Upper lobe of left lung (tissue), 6 donors: ENCODE results near the gene FECH. TPM values are rescaled to one million over a fixed set of nuclear protein-coding genes. Genes with fewer than 3 reads are reported as not detected.

Source experiments
- ATAC-seq, 2 donors: fragments of 200-7000 bp; cut with Tn5 transposase; one replicate each; pipeline ENCODE4 v1.9.1; 2022; ENCODE audit warnings: mild to moderate bottlenecking in 2 of 2, moderate library complexity in 2 of 2; ENCODE audit not compliant: low FRiP score in 2 of 2
- DNase-seq, 2 donors: peaks; one replicate each; pipeline ENCODE4 v3.0.0-alpha.2; 2019 to 2020
- H3K27ac ChIP-seq, 4 donors: fragments of 200-600 bp; sonication (generic); one replicate each; pipeline ENCODE4 v1.5.1; 2016 to 2019
- H3K27me3 ChIP-seq, 4 donors: fragments of 200-600 bp; sonication (generic); one replicate each; pipeline ENCODE4 v1.5.1; 2017 to 2019
- H3K36me3 ChIP-seq, 4 donors: fragments of 200-600 bp; sonication (generic); one replicate each; pipeline ENCODE4 v1.5.1; 2016 to 2019
- H3K4me1 ChIP-seq, 4 donors: fragments of 200-600 bp; sonication (generic); one replicate each; pipeline ENCODE4 v1.5.1; 2018 to 2019
- H3K4me3 ChIP-seq, 4 donors: fragments of 200-600 bp; sonication (generic); one replicate each; pipeline ENCODE4 v1.5.1; 2017 to 2019; ENCODE audit warnings: mild to moderate bottlenecking in 2 of 4, moderate library complexity in 1 of 4
- H3K9me3 ChIP-seq, 4 donors: fragments of 200-600 bp; sonication (generic); one replicate each; pipeline ENCODE4 v1.5.1; 2018 to 2019
- EP300 ChIP-seq, 4 donors: sonication (generic); formaldehyde crosslinking; IDR thresholded peaks; one replicate each; pipeline ENCODE4 v1.5.1; 2017; ENCODE audit warnings: antibody characterized with exemption in 4 of 4, control low read depth in 2 of 4
- POLR2A ChIP-seq, 4 donors: fragments of 450-650 bp; IDR thresholded peaks; one replicate each; pipeline ENCODE4 v1.5.1; 2016 to 2017; ENCODE audit warnings: antibody characterized with exemption in 4 of 4, mild to moderate bottlenecking in 2 of 4
- POLR2AphosphoS5 ChIP-seq, 2 donors: sonication (generic); formaldehyde crosslinking; IDR thresholded peaks; one replicate each; pipeline ENCODE4 v1.5.1; 2017; ENCODE audit warnings: antibody characterized with exemption in 2 of 2
- WGBS, 2 donors: methylation state at CpG; one replicate each; pipeline ENCODE4 v1.1.5; 2017 to 2018; 5-methylcytosine and 5-hydroxymethylcytosine counted together
- total RNA-seq, 6 donors: library from RNA; depleted of rRNA in 4 of 6; stranded (reverse); fragments of >200 nt in 4 of 6; gene quantifications; one replicate each; pipeline versions ENCODE4 v1.1.0 to v1.2.1, GENCODE V29; 2016 to 2021
- TF ChIP-seq, protein P1 (sequence below), 6 experiments: fragments of 450-650 bp in 4 of 6; fragments of 200-600 bp in 2 of 6; sonication (generic) in 2 of 6; IDR thresholded peaks; one replicate each; pipeline ENCODE4 v1.5.1; 2016 to 2019; ENCODE audit warnings: antibody characterized with exemption in 6 of 6
- donor health status: DM: no; HTN: no; CAD: no; lungs with moderate emphysema.
- donor health status: DM: no; HTN: yes; CAD: no; lungs with severe emphysema.

Gene FECH
- total RNA-seq, 6 donors from 2014 or later, result 11.4 to 27.2 (median 22.1) TPM

GRCh38 chr18:57589161-57589560, 2.7 kb upstream of the FECH start:
- no peaks in the 10 kb centered on the region for H3K9me3 ChIP-seq
- DNase-seq (no peak), ATAC-seq (no peak)
- H3K4me3 ChIP-seq, result no peak overlapping the region
- H3K36me3 ChIP-seq, result no peaks in the 10 kb centered on the region
- 87 to 92% methylated on average over 2 of the region's 2 CpGs for WGBS, 2 donors
- TF ChIP-seq EP300 (IDR thresholded peaks at IDR 0.05), result no peak
- TF ChIP-seq, protein P1, sequence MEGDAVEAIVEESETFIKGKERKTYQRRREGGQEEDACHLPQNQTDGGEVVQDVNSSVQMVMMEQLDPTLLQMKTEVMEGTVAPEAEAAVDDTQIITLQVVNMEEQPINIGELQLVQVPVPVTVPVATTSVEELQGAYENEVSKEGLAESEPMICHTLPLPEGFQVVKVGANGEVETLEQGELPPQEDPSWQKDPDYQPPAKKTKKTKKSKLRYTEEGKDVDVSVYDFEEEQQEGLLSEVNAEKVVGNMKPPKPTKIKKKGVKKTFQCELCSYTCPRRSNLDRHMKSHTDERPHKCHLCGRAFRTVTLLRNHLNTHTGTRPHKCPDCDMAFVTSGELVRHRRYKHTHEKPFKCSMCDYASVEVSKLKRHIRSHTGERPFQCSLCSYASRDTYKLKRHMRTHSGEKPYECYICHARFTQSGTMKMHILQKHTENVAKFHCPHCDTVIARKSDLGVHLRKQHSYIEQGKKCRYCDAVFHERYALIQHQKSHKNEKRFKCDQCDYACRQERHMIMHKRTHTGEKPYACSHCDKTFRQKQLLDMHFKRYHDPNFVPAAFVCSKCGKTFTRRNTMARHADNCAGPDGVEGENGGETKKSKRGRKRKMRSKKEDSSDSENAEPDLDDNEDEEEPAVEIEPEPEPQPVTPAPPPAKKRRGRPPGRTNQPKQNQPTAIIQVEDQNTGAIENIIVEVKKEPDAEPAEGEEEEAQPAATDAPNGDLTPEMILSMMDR (IDR thresholded peaks at IDR 0.05), result no peak
- no peak for TF ChIP-seq POLR2A (IDR thresholded peaks at IDR 0.05)
- TF ChIP-seq POLR2AphosphoS5 (IDR thresholded peaks at IDR 0.05), result no peak
- H3K4me1 ChIP-seq, result peaks cover 10 to 22% (median 12%) of the 10 kb centered on the region in 4 donors
- peak overlapping the region in 1 of 4 donors; percentile 27 for H3K27ac ChIP-seq
- no peaks in the 10 kb centered on the region for H3K27me3 ChIP-seq

DNA sequence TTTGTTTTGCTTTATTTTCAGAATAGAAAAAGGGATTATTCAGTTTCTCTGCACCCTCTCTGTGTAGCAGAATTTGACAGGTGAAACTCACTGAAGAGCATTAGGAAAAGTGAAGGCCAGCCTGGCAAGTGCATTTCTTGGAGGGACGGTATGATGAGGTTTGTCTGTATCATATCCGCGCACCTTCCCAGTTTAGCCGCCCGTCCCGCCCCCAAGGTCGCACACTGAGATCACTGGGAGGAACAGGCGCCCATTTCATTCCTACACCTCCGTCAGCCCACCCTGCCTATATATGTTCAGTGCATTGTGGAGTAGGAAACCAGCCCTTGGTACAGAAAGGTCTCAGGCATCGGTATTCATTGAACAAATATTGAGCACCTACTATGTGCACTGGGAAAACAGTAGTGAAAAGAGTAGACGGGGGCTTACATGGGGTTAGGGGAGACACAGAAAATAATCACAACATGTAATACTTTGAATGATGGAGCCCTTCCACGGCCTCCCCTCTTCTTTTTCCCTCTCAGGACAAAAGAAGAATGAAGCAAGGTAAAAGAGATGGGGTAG, 678 bp upstream of the FECH start:
- Histone ChIP-seq H3K4me1 (peaks cover 10 to 22% (median 12%) of the 10 kb centered on the region in 4 donors), H3K9me3 (no peaks in the 10 kb centered on the region), H3K4me3 (peak overlapping the region in 3 of 4 donors; percentile 72 to 94 (median 74)), H3K27me3 (no peaks in the 10 kb centered on the region), H3K27ac (peak overlapping the region; percentile 82 to 92 (median 88)), H3K36me3 (peaks cover 0 to 5% (median 0%) of the 10 kb centered on the region in 4 donors)
- 85 to 92% methylated on average over 7 to 12 of the region's 12 CpGs for WGBS, 2 donors
- TF ChIP-seq, protein P1 (IDR thresholded peaks at IDR 0.05), result no peak
- TF ChIP-seq POLR2A (IDR thresholded peaks at IDR 0.05) (no peak), POLR2AphosphoS5 (IDR thresholded peaks at IDR 0.05) (no peak), EP300 (IDR thresholded peaks at IDR 0.05) (no peak)
- peak in 1 of 2 donors; percentile 45 for DNase-seq
- no peak for ATAC-seq

GRCh38 chr18:57585855-57586250, 649 bp downstream of the FECH start:
- no peak for DNase-seq
- no peak for TF ChIP-seq EP300 (IDR thresholded peaks at IDR 0.05)
- TF ChIP-seq POLR2AphosphoS5 (IDR thresholded peaks at IDR 0.05), result no peak
- no peak for TF ChIP-seq POLR2A (IDR thresholded peaks at IDR 0.05)
- TF ChIP-seq, protein P1 (IDR thresholded peaks at IDR 0.05), result no peak
- 18 to 27% methylated on average over 4 to 8 of the region's 8 CpGs for WGBS, 2 donors

GRCh38 chr18:57585421-57585820, 1.1 kb downstream of the FECH start:
- ATAC-seq, result no peak
- 52 to 61% methylated on average over 9 of the region's 9 CpGs for WGBS, 2 donors
- H3K27me3 ChIP-seq, result no peaks in the 10 kb centered on the region
- H3K4me1 ChIP-seq, result peaks cover 11 to 22% (median 12%) of the 10 kb centered on the region in 4 donors
- no peak overlapping the region for H3K27ac ChIP-seq
- TF ChIP-seq POLR2A (IDR thresholded peaks at IDR 0.05) (no peak), POLR2AphosphoS5 (IDR thresholded peaks at IDR 0.05) (no peak), EP300 (IDR thresholded peaks at IDR 0.05) (no peak)
- TF ChIP-seq, protein P1 (IDR thresholded peaks at IDR 0.05), result no peak
- peaks cover 0 to 11% (median 0%) of the 10 kb centered on the region in 4 donors for H3K36me3 ChIP-seq
- no peaks in the 10 kb centered on the region for H3K9me3 ChIP-seq
- no peak for DNase-seq
- H3K4me3 ChIP-seq, result peak overlapping the region in 3 of 4 donors; percentile 72 to 94 (median 74)

More at GRCh38 chr18:57585855-57586250, 649 bp downstream of the FECH start:
- Histone ChIP-seq H3K9me3 (no peaks in the 10 kb centered on the region), H3K36me3 (peaks cover 0 to 11% (median 0%) of the 10 kb centered on the region in 4 donors), H3K4me3 (peak overlapping the region; percentile 72 to 94 (median 80)), H3K27me3 (no peaks in the 10 kb centered on the region), H3K27ac (peak overlapping the region; percentile 82 to 92 (median 88)), H3K4me1 (peaks cover 10 to 22% (median 12%) of the 10 kb centered on the region in 4 donors)
- no peak for ATAC-seq

GRCh38 chr18:57584444-57584843, 2.1 kb downstream of the FECH start:
- Histone ChIP-seq H3K36me3 (peaks cover 0 to 20% (median 1%) of the 10 kb centered on the region in 4 donors), H3K27ac (no peak overlapping the region), H3K9me3 (no peaks in the 10 kb centered on the region), H3K4me3 (no peak overlapping the region), H3K4me1 (peaks cover 11 to 22% (median 13%) of the 10 kb centered on the region in 4 donors), H3K27me3 (no peaks in the 10 kb centered on the region)
- TF ChIP-seq POLR2A (IDR thresholded peaks at IDR 0.05) (no peak), POLR2AphosphoS5 (IDR thresholded peaks at IDR 0.05) (no peak), EP300 (IDR thresholded peaks at IDR 0.05) (no peak)
- TF ChIP-seq, protein P1 (IDR thresholded peaks at IDR 0.05), result no peak
- WGBS, 2 donors, result 92 to 93% methylated on average over 3 of the region's 3 CpGs
- DNase-seq (no peak), ATAC-seq (no peak)
